Limb (tissue), 2 donors: ENCODE data around the gene FRY.
"Not testable (repeated sequence)": the region's sequence is repeated elsewhere in the genome, so short reads cannot be mapped to it uniquely, and the experiment has no call there.

Experiments used
- DNase-seq, 2 donors: peaks; one replicate each; pipeline ENCODE4 v3.0.0-alpha.2; 2016; ENCODE audit errors: extremely low spot score in 2 of 2

Gene FRY

DNA sequence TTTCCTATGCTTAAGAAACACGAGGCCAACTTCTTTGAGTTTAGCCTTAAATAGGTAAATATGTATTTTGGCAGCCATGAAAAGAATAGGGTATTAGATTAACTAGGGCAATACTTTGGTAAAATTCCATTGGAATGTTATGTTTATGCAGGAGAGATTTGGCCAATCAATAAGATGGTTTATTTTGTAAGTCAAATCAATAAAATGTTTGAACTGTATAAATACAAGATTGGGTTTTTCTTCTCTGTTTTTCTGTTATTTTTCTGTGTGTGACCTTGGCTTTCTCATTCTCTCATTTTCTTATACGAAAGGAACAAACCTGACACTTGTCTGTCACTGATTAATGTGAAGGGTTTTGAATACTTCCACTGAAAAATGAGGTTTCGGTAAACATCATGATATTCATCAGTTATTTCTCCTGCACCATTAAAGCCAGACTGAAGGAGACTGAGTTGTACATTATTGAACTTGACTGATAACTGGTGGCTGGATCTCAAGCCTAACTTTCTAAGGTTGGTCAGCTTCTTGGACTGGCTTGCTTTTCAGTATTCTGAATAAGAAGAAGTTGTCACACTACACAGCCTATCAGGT is 8.6 kb downstream of the FRY start:
- no peak for DNase-seq

DNA sequence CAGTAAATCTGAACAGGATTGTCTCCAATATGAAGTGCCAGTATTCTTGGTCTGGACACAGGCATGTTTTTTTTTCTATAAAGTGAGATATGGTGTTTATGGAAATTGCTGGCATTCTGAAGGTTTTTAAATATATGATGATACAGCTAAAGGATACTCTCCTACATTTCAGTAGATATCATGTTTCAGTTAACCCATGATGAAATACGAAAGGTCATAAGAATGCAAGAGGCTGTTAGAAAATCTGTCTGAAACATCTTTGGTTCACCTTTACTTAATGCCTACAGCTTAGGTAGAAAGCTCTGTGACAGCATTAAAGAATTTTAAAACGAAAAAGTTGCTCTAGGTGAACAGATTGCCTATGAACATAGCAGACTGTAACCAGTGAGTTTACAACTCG is 9.1 kb downstream of the FRY start:
- DNase-seq = no peak

DNA sequence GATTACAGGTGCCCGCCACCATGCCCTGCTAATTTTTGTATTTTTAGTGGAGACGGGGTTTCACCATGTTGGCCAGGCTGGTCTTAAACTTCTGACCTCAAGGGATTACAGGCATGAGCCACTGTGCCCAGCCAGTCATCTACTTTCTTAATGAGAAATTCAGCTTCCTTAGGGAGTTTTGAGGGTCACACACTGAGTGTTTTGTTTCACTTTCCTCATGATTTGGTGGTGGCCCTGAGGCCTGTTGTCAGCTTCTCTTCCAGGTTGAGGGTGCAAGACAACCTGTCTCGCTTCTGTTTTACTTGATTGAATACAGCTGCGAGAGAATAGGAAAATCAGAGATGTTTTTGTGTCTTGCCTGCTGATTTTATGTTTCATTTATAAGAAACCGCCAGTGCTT is 9.9 kb downstream of the FRY start:
- DNase-seq = no peak

DNA sequence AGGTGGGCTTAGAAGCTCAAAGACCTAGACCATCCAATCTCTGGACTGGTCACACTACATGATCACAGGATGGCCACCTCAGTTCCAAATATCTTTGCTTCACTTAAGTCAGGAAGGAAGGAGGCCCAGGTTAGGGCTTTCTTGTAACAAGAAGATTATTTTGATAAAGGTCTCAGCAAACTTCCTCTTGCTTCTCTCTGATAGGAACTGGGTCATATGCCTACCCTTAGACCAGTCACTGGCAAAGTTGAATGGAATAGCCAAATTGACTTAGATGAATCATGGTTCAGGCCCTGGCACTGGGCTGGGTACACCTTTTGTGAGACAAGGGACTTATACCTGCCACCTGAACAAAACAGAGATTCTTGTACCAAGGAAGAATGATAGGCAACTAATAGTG is 11.0 kb downstream of the FRY start:
- no peak for DNase-seq

DNA sequence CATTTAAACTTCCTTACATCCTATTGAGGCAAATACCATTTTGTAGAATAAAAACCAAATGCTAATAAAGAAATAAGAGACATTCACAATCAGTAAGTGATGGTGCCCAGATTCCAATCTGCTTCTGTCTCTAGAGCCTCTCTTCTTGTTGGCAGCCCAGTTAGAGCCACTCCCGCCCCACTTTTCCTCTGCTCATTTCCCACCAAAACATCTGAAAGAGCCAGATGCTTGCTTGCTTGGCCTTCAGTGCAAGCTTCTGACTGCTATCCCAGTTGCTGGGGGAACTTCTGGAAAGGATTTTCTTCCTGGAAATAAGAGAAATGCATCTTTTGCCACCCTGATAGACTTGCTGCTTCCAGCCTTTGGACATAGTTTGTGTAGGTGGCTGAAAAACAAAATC is 12.9 kb downstream of the FRY start:
- DNase-seq = no peak

DNA sequence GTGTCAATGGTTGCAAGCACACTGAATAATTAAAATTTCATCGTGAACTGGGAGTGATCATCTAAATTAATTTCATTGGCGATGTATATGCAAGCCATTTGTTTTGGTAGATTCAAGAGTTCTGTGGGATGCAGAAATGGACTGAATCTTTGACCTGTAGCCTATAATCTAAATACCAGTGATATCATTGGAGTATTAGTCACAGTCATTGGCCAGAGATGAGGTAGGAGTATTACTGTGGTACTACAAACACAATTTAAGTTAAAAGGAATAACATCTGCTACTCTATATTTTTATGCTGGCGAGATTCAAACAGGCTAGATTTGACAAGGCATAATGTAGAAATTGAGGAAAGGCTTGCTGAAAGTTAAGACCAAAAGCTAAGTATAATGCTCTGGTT is 14.0 kb downstream of the FRY start:
- DNase-seq = no peak

DNA sequence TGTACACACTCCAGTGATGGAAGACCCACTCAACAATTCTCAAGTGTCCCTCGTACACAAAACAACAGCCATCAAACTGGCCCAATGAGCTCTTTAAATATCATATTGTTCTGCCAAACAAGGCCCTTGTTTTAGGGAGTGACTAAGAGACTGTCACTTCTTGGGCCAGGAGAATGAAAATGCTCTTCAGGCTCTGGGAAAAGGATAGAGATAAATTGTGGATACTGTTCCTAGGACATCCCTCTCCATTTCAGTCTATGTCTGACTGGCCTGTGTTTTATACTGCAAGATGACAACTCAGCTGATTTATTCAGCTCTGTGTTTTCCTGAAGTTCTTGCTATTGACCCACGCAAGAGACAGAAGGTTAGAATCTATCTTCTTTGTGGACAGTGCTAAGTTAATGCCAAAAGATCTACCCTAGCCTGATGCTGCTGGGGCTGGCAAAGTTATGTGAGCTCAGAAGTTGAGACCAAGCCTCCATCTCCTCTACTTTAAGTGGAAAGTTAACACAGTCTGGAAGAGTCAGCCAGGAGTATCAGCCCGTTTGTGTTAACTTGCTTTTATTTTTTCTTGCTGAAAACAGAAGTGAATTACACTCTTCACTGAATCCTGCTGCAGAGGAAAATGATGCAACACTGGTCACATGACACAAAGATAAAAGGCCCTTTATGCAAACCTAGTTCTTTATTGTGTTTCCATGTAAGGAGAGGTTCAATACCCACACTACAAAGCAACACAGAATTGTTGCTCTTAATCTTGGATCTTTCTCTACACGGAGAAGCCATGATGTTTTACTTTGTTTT is 14.6 kb downstream of the FRY start:
- no peak for DNase-seq

DNA sequence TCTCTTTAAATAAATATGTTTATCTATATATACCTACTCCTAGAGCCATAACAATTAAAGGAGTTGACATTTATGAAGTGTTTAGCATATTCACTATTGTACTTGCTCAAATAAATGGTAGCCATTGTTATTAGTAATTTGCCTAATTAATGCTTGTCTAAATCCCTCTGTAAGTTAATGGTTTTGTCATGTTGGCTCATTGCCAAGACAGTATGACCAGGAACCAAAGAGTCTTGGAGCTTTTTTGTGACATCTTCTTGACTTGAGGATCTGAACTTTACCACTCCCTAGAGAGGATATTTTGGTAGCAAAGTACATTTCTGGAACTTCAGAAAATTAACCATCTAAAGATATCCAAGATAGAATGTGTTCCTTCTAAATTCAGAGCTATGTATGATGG is 15.5 kb downstream of the FRY start:
- no peak for DNase-seq

DNA sequence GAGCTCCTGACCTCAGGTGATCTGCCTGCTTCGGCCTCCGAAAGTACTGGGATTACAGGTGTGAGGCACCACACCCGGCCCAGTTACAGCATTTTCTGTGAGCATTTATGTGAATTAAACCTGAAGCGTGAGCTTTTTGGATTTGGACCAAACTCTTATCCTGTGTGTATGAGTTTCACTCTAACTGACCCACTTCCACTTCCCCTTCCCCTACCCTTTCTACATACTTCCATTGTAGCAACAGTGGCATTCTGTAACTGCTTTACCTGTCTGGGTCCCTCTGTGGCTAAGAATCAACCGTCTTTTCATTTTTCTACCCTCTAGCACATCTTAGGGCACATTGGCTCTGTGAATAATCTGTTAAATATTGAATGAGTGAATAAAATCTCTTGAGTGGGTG is 16.2 kb downstream of the FRY start:
- no peak for DNase-seq

DNA sequence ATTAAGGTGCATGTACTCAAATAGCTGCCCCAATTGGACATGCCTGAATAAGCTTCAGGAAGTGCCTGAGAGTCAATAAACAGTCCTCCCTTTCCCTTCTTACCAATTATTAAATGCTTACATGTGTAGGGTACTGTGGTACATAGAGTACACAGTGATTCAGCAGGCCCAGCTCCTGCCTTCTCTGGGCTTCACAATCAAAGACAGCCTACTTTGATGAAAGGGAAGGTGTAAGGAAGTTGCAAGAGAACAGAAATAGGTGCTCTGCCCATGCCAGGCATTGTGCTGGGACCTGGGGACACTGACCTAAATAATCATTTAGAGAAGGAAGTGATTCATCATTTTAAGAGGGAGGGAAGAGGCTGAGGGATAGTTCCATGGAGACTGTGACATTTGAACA is 17.2 kb downstream of the FRY start:
- DNase-seq = no peak

DNA sequence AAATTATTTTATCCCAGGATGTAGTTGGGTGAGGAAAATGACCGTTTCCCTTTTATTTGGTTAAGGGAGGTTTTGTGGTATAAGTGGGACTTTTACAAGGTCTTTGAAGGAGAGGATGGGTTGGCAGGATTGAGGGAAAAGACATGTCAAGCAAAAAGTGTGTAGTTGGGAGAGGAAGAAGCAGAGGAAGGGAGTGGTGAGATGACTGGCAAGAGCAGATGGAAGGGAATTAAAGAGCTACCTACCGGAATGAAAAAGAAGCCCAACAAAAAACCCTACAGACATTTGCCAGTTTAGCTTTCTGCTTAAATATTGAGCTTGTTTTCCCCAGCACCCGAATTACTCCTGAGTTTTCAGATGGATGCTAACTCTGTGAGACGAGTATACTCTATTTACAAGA is 19.6 kb downstream of the FRY start:
- DNase-seq = no peak

DNA sequence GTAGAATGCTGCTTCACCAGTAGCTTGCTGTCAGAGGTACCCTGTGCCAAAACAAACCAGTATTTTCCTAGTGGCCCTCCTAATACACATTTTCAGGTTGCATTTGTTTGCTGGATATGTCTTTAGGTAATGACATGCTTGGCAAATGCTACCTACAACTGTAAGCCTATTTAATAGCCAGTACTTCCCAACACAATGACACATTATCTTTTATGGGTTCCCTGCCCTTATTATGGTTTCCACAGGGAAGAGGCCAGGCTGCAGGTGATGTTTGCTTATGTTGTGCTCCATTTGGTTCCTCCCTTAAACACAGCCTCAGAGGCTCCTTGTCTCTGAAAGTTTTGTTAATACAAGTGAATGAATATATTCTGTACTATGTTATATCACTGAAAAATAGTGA is 24.7 kb downstream of the FRY start:
- DNase-seq = no peak

DNA sequence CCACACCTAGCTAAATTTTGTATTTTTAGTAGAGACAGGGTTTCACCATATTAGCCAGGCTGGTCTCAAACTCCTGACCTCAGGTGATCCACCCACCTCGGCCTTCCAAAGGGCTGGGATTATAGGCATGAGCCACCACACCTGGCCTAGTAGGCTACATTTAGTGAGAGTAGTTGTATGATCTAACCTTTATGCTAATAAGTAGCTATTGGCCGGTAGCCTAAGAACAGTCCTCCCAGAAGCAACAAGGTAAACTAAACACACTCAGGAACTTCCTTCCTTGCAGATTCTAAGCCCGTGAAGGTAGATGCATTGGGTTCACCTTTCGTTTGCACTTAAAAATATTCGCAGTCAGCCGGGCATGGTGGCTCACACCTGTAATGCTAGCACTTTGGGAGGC is 25.8 kb downstream of the FRY start:
- not testable (repeated sequence) for DNase-seq

DNA sequence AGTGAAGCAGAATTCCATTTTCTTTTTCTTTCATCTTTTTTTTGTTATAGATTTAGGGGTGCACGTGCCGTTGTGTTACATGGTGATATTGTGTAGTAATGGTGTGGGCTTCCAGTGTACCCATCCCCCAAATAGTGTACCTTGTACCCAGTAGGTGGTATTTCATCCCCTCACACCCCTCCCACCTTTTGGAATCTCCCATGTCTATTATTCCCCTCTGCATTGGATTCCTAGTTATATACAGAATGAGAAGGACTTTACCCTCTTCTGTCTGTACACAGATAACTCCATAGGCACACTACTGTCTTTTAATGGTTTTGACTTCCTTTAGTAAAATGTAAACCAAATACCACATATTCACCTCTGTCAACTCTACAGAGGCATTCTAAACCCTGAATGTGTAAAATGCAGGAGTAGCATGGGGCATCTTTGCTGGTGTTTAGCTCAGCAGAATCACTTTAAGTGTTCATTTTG is 28.0 kb downstream of the FRY start:
- no peak for DNase-seq

DNA sequence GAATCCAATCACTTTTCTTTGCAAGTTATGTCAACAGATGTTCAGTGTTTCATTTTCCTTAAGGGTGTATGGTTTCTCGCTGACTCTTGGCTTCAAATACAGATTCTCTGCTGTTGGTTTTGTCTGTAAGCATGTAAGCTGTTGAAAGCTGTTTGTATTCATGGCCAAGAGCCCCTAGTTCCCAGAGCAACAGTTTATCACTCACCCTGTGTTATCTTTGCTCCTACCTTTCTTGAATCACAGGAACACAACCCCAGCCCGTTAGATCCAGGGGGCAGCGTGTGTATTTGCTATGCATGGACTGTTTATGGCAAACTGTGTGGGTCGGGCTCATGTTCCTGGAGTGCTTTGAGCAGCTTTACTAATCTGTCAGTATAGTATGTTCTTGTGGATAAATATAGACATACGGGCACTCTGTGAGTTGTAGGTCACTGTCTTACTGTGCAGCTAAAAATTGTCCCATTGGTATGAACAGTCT is 28.9 kb downstream of the FRY start:
- peak; percentile 42 to 60 for DNase-seq

DNA sequence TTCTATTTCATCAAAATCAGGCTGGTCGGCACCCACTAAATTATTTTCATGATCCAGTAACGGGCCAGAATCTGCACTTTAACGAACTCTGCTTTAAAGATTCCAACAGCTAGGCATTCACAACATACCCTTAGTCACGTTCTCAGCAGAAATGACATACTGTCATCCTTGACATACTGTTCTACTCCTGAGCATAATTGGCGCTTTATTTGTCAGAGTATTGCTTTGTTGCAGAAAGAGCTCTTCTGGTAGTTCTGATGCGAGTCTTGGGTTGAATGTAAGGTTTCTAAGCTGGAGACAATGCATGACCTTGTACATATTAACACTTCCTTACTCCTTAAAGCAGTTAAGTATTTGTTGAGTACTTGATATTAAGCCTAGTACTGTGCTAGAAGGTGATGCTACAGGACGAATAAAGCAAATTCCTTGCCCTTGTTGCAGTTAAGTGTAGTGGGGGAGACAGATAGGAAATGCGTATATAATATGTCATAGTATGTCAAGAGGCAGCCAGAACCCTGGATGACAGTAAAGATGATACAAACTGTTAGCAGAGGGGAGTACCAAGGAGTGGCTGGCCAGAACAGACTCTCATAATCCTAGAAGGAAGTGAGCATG is 32.2 kb downstream of the FRY start:
- DNase-seq = no peak

DNA sequence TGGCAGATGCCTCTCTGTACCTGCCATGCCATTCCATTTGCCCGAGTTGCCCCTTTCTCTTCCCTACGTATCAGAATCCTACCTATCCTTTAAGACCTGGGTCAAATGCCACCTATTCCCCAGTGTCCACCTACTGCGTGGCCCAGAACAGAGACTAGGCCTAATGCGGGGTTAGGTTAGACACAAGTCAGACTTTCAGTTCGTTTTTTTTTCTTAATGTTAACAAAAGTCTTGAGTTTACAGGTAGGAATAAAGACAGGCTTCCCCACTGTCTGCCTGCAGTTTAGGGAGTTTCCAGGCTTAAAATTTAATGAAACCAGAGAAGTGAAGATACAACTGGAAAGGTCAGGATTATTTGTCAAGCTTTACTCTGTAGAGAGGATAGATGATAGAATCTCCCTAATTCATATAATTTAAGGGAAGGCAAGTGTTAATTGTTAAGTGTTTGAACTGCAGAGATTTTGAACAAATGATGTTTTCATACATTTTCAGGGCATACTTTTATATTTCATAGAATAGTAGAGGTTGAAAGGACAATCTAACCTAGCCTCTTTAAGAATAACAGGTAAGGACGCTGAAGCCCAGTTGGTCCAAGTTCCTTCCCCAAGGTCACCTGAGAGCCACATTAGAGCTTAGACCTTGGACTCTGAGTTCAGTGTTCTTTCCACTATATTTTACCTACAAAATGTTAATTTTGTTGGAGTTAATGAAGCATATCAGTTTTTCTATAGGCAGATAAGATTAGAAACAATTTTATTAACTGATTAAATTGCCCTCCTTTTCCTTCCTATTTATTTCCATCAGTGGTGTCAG is 35.8 kb downstream of the FRY start:
- no peak for DNase-seq

DNA sequence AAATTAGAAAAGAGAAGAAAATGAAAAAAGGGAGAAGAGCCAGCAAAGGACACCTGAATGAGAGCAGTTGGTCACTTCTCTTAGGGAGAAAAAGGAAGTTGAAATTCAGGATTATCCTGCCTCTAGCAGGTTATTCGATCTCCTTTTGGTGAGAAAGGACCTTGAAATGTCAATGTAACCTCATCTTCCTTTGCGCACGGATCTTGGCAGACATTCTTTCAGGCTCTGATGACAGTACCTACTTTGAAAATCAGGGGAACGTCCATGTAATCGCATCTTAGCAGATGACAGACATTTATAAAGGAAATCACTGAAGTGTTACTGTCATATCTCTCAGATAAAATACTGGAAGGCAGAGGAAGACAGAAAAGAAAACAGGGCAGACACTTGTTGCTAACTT is 36.7 kb downstream of the FRY start:
- no peak for DNase-seq

DNA sequence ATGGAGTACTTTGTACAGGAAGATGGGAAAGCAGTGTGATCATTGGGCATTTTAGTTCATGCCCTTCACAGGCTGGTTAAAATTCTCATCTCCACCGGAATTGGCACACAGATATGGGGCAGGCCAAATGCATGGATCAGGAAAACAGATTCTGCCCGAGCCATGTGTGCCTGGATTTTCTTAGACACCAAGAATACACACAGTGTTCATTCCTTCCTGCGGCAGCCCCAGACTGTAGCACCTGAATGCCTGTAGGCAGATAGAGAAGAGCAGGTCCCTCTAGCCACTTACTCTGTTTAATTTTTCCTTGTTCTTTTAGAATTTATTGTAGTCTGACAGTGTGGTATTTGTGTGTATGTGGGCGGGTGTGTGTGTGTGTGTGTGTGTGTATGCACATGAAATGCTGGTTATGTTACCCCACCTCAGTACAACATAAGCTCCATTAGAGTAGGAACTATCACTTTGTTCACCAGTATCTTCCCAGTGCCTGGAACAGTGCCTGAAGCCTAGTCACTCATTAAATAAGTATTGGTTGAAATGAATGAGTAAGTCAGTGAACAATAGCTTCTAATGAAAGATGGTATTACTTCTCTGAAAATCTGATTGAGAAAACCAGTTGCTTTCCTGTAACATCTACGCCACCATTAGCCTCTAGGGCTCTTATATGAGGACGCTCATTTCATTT is 41.7 kb downstream of the FRY start:
- no peak for DNase-seq

DNA sequence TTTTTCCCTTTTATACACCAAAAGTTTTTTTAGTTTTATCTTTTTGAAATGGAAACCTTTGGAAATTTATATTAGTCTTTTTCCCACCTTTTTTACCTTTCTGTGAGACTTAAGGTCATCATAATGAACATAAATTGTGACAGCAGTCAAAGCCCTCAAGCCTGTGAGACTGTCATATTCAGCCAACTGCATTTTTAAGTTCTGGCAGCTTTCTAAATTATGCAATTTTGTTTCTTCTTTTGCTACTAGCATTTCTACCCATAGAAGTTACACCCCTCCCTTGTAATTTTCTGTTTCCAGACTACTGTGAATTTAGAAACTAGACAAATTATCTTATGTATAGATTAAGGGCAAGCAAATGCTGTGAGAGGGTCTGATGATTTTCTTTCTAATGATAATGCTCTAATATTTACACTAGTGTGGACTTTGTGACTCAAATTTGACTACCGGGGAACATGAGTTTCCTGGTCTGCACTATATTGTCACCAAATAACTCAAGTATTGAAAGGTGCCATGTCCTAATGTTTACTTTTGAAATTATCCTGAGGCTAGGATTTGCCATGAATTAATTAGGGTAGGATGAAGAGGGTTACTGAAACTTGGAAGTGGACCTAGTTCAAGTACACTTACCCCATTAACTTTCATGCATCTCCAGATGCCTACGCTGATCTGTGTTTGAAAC is 43.7 kb downstream of the FRY start:
- DNase-seq = no peak

DNA sequence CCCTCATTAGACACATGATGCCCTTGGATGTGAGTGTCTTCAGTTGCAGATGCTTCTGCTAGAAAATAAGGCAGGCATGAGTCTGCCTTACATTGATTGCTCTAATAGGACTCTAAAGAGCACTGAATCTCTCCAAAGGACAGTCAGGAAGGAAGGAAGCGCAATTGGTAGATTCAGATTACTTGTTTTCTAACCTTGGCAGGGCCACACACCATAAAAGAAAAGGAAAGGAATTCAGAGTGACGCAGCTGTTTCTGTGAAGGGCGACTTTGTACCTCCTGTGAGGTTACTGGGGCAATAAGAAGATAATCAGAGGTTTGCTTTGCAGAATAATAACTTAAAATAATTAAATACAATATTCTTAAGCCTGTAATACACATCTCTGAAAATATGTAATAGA is 48.0 kb downstream of the FRY start:
- DNase-seq = no peak
